ENCODE results near the gene CCDC146.

DNA sequence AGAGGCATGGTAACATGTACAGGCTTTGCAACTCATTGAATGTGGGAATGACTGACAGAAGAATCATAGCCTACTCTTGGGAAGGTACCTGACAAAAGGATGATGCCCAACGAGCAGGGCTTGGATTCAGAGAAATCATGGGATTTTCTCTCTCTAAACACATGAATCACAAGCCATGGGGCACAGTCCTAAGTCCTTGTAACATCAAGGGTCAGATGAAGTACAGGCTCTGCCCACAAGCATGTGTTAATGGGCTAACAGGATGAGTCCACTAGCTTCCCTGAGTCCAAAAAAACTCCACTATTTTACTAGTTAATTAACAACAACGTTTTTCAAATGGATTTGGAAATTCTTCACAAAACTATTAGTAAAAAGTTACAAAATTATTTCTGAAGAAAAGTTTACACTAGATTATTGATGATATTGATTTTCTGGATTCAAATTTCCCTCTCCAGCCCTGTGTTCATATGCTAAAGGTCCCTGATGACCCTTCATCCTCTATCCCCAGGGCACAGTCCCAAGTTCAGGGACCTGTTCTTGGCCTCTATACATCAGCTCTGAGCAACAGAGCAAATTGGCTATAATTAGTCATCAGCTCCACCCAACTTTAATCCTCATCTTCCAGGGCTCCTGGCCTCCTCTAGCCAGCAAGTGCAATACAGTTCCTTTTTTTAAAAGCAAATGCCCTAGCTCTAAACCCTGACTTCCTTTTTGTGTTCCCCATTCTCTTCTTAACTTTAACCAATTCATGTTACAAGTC lies 194.0 kb downstream of the CCDC146 start:
- TF ChIP-seq, protein P1, sequence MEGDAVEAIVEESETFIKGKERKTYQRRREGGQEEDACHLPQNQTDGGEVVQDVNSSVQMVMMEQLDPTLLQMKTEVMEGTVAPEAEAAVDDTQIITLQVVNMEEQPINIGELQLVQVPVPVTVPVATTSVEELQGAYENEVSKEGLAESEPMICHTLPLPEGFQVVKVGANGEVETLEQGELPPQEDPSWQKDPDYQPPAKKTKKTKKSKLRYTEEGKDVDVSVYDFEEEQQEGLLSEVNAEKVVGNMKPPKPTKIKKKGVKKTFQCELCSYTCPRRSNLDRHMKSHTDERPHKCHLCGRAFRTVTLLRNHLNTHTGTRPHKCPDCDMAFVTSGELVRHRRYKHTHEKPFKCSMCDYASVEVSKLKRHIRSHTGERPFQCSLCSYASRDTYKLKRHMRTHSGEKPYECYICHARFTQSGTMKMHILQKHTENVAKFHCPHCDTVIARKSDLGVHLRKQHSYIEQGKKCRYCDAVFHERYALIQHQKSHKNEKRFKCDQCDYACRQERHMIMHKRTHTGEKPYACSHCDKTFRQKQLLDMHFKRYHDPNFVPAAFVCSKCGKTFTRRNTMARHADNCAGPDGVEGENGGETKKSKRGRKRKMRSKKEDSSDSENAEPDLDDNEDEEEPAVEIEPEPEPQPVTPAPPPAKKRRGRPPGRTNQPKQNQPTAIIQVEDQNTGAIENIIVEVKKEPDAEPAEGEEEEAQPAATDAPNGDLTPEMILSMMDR (IDR thresholded peaks at IDR 0.05): no peak
- peak in 1 of 2 donors; percentile 18 for TF ChIP-seq EP300 (IDR thresholded peaks at IDR 0.05)
